HG03196 (cell line): ENCODE measurements around the gene HSFX4.
"Not testable (repeated sequence)": the region's sequence is repeated elsewhere in the genome, so short reads cannot be mapped to it uniquely, and the experiment has no call there.

Experiments used
- ATAC-seq: cut with Tn5 transposase; IDR thresholded peaks from one replicate; pipeline ENCODE4 v1.9.1; 2021; ENCODE audit not compliant: unreplicated experiment

The HSFX4 gene, protein sequence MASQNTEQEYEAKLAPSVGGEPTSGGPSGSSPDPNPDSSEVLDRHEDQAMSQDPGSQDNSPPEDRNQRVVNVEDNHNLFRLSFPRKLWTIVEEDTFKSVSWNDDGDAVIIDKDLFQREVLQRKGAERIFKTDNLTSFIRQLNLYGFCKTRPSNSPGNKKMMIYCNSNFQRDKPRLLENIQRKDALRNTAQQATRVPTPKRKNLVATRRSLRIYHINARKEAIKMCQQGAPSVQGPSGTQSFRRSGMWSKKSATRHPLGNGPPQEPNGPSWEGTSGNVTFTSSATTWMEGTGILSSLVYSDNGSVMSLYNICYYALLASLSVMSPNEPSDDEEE

DNA sequence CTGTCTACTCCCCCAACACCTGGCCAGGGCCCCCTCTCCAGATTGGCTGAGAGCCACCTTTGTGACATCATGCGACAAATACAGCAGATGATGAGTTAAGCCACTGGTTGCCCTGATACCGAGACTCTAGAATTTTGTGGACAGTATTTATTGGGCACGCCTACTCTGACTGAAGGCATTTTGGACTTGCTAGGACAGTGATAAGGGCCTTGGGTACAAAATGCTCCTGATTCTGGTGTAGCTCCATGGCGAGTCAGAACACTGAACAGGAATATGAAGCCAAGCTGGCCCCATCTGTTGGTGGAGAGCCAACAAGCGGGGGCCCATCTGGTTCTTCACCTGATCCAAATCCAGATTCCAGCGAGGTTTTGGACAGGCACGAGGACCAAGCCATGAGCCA, at the start of gene HSFX4:
Gene HSFX4 (plus strand): TSS at position 174 of the 400 bp plus-strand sequence. CDS start 72 bp downstream, at position 246.
- ATAC-seq: not testable (repeated sequence)

DNA sequence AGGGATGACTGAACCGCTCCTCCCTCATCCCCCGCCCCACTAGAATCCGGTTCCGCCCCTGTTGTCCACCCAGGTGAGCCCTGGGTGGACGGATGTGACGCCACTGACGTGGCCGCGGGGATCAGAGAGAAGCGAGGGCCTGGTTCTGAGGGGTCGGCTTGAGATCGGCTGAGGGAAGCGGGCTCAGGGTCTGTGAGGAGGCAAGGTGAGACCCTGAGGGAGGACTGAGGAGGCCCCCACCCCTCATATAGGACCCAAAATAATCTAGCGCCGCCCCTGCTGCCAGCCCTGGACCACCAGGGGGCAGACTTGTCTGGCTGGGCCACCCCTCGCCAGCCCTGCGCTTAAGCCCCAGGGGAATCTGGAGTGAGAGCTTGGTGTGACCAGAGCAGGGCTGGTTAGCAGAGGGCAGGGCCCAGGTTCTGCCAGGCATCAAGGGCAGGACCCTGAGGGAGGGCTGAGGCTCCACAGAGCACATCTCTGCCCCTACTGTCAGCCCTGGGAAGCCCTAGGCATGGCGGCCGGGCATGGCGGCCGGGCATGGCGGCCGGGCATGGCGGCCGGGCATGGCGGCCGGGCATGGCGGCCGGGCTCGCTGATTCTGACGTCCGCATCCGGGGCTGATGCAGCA, 48.2 kb upstream of the HSFX4 start, which contains the start of gene MAGEA8:
Gene MAGEA8 (plus strand): TSS at position 103 of the 631 bp plus-strand sequence. CDS start 3,090 bp downstream, outside the sequence.
- no peak for ATAC-seq

DNA sequence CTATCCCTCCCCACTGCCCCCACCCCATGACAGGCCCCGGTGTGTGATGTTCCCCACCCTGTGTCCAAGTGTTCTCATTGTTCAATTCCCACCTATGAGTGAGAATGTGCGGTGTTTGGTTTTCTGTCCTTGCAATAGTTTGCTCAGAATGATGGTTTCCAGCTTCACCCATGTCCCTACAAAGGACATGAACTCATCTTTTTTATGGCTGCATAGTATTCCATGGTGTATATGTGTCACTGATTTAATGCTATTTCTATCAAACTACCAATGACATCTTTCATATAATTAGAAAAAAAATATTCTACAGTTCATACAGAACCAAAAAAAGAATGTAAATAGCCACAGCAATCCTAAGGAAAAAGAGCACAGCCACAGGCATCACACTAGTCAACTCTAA, 38.5 kb upstream of the HSFX4 start:
- ATAC-seq: not testable (repeated sequence)

DNA sequence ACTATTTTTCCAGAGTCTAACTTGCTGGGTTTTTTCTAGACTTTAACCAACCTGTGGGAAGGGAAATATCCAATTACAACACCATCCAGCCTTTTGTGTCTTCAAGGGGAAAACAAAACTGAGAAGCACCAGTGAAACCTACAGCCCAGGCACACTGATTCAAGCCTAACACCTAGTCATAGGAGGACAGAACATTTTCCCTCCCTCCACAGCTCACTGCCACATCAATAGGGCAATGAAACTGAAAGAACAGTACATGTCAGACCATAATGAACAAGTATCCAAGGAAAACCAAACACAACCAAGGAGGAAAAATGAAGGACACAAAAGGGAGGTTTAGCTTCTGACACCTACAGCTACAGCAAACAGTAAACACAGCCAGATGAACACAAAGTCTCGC, 30.8 kb upstream of the HSFX4 start:
- ATAC-seq: no peak

DNA sequence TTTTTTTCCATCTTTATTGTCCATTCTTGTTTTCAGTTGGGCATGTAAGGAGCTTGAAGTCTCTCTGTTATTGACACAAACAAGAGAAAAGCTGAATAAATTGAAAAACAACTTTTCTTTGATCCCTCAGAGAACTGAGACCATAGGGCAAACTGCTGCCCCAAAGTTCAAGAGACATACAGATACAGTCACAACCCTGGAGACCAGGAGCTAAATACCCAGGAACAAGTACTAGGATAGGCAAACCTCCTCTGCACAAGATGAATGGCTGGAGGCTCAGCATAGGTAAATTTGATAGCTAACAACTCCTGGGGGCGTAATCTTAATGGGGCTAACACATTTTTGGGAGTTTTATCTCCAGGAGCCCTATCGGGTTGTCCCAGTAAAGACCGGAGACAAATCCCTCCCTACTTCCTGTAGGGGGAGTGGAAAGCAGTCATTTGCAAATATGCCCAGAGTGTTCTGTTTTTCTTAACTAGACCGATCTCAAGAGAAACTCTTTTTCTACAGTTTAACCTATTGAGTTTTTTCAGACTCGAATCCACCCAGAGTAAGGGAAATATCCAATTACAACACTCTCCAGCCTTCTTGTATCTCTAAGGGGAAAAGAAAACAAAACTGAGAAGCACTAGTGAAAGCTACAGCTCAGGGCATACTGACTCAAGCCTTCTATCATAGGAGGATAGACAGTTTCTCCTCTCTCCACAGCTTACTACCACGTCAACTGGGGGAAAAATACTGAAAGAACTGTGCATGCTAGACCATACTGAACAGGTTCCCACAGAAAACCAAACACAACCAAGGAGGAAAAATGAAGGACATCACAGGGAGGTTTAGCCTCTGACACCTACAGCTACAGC, 25.3 kb upstream of the HSFX4 start:
- peak; percentile 92 for ATAC-seq

DNA sequence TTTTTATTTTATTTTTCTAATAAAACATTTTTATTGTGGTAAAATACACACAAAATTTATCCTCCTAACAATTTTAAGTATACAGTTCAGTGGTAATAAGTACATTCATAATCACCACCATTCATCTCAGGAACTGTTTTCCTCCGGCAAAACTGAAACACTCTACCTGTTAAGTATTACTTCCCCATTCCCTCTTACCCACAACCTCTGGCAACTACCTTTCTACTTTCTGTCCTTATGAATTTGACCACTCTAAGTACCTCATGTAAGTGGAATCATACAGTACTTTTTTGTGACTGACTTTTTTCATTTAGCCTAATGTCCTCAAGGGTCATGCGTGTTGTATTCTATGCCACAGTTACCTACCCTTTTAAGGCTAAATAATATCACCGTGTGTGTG, 21.1 kb upstream of the HSFX4 start:
- ATAC-seq: peak; percentile 43

DNA sequence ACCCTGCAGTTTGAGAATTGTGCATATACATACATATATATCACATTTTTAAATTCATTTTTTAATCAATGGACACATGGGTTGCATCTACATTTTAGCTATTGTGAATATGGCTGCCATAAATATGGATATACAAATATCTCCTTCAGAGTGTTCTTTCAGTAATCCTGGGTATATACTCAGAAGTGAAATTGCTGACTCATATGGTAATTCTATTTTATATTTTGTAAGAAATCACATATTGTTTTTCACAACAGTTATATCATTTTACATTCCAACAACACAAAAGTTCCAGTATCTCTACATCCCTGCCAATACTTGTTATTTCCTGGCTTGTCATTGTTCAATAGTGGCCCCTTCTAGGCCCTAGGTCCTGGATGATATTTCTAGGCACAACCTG, 20.6 kb upstream of the HSFX4 start:
- no peak for ATAC-seq

DNA sequence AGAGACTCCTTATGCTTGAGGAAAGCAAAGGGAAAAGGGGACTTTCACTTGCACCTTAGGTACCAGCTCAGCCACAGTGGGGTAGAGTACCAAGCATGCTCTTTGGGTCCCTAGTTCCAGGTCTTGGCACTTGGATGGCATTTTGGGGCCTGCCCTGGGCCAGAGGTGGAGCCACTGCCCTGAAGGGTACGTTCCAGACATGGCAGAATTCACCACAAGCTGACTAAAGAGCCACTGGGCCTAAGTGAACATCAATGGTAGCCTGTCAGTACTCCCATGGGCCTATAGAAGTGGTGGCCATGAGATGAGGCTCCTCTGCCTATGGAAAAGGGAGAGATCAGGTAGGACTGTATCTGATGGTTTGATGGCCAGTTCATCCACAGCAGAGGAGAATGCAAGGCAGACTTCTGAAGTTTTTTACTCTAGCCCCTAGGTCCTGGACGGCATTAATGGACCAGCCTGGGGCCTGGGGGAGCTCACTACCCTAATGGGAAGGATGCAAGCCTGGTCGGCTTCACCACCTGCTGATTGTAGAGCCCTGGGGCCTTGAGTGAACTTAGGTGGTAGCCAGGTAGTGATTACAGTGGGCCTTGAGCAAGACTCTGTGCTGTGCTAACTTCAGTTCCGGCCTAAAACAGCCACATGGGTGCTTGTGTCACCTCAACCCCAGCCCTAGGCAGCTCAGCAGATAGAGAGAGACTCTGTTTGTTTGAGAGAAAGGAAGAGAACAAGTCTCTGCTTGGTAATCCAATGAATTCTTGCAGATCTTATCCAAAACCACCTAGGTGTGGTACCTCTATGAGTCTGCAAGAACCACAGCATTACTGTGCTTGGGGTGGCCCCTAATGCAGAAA, 19.8 kb upstream of the HSFX4 start:
- no peak for ATAC-seq

DNA sequence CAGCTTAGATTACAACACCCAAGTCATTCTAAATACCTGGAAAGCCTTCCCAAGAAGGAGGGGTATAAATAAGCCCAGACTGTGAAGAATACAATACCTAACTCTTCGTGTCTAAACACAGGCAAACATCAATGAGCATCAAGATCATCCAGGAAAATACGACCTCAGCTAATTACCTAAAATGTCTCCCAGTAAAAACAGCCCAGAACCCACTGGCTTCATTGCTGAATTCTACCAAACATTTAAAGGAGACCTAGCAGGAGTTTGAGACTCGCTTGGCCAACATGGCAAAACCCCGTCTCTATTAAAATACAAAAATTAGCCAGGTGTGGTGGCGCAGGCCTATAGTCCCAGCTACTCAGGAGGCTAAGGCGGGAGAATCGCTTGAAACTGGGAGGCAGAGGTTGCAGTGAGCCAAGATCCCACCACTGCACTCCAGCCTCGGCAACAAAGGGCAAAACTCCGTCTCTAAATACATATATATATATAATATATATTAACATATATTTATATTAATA, 19.1 kb upstream of the HSFX4 start:
- no peak for ATAC-seq

DNA sequence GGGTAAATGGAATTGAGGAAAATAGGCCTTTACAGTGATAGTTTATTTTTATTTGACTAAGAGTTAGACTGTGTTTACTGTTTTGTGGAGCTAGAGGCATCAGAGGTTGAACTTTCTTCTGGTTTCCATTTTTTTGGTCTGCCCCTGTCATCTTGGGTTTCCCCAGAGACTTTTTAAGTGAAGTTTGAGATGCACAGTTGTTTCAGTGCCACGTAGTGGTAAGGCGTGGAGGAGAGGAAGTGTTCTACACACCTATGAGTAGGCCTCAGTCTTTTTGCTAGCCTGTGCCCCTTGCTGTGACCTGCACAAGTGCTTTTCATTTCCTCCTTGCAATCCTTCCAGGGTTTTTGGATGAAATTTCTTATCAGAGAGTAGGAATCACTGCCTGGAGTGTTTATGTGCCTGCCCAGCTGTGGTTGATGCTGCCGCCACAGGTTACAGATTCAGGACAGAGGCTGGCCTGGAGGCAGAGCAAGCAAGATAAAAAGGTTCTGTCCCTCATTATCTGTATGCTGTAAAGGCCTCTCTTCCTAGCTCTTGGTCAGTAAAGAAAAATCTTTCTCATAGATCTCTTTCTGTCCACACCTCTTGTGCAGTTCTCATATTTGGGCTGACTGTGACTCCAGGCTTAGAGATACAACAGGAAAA, 12.5 kb upstream of the HSFX4 start:
- ATAC-seq: peak; percentile 94

DNA sequence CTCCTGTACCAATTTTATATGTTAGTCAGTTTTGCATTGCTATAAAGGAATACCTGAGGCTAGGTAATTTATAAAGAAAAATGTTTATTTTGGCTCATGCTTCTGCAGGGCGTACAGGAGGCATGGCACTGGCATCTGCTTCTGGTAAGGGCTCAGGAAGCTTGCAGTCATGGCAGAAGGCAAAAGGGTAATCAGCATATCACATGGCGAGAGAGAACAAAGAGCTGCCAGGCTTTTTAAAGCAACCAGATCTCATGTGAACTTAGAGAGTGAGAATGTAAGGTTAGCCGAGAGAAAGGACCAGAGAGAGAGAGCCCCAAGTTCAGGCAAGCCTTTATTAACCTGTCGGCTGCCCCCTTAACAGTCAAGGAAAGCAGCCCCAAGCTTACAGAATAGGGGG, 5.5 kb upstream of the HSFX4 start:
- not testable (repeated sequence) for ATAC-seq

DNA sequence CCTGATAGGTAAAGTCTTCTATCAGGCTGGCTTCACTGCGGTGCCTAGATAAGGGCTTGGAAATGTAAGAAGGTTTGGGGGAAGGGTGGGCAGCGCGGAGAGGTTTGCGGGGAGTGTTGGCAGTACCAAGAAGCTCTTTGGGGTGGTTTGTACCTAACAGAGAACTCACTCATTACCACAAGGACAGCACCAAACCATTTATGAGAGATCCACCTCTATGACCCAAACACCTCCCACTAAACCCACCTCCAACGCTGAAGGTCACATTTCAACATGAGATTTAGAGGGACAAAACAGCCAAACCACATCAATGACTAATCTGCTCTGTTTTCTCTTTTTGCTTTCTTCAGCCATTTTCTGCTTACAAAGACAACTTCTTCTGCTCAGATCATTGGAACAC, 4.9 kb upstream of the HSFX4 start:
- ATAC-seq: not testable (repeated sequence)

DNA sequence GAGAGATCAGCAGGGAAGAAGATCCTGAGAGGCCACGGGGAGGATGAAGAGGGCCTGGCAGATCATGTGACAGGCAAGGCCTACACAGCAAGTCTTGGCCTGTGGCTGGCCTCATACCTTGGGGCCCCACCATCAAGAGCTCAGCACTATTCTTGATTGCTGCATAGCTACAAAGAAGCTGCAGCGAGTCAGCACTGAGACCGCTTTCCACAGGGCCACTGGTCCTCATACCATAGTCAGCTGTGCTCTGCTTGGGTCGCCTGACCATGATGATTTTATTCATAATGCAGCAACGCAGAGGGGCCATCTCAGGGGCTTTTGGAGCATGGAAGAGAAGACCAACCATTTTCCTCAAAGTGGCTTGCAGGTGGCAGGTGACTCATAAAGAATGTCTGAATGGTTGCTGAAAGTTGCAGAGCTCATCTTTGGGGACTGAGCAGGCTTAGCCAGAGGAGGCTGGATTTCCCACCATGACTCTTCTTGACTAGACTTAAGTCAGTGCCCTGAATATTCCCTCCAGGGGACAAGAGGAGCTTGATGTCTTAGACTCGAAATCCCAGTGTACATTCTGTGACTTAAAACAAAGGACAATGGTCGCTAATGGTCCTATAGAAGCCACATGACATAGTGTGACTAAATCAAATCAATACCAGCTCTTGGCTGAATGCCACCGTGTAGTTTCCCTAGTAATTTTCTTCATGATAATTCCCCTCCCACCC, 2.0 kb upstream of the HSFX4 start:
- ATAC-seq: peak; percentile 39

DNA sequence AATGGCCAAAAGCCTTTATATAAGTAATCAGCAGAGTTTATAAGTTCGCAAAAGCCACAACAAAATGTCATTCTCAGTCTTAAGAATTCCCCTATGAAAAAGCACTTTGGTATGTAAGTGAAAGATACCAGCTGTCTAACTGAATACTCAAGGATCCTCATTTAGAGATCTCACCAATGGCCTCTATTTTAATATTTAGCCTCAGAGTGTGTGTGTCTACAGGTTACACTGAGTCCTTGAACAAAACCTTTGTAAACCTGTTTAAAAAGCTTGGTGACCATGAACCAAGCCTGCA, 1.5 kb upstream of the HSFX4 start:
- ATAC-seq: peak; percentile 18

DNA sequence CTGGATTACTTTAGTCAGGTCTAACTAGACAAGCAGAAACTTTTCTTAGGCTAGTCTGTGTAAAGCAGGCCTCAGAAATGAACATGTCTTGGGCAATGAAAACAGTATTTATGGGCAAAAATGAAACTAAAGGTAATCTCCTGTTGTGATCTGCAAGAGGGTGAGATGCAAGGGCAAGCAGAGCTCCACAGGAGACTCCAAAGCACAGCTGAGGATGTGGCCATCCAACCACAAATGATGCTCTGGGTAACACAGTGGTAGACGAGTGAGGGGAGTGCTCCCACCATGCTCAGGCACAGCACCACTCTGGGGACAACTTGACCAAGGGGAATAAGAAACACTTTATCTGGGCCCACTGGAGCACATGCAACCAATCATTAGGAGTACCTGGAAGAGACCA, 738 bp upstream of the HSFX4 start:
- ATAC-seq: not testable (repeated sequence)

DNA sequence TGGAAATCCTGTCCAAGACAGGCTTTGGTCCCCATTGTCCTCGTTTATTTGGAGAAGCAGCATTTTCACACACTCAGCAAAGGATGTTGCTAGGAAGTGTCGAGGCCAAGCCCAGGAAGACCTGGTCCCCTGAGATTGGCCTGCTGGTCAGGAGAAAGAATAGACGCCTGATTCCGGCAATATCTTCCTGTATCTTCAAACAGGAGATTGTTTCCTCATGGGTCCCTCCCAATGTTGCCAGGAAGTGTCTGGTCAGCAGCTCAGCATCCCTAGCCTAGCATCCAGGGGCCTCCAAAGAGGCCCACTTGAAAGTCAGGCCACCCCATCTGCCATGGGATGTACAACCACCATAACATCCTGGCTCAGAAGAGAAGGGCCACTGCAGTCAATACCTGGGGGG, 2.0 kb downstream of the HSFX4 start:
- not testable (repeated sequence) for ATAC-seq

DNA sequence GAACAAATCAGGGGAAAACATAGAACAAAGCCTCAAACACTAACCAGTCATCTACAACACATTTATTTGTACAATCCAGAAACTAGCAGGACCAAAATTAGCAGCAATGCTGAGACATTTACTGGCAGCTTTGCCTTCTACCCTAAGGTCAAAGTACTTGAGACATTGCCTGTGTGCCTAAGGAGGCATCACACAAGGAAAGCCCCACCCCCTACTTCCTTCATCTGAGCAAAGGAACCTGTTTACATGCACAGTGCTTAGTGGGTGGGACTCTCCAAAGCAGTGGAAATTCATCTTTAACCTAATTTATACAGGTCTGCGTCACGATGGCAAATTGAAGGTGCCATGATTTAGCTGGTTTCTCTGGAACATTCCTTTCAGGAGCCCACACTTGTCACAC, 2.8 kb downstream of the HSFX4 start:
- not testable (repeated sequence) for ATAC-seq

DNA sequence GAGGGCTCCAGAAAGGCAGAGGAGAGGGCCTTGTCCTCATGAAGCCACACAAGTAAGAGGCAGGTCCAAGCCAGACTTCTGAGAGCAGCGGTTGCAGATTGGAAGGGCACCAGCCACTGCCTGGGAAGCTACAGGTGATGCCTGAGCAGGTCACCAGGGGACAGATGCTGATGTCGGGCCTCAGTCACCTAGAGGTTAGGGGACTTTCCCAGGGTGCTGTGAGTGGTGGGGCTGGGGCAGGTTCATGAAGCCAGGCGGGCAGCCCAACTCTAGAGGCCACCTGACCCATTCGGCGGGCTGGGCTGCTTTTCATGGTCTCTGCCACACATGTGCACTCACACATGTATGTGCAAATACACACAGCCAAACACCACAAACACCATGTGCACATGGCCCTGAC, 3.6 kb downstream of the HSFX4 start:
- not testable (repeated sequence) for ATAC-seq

DNA sequence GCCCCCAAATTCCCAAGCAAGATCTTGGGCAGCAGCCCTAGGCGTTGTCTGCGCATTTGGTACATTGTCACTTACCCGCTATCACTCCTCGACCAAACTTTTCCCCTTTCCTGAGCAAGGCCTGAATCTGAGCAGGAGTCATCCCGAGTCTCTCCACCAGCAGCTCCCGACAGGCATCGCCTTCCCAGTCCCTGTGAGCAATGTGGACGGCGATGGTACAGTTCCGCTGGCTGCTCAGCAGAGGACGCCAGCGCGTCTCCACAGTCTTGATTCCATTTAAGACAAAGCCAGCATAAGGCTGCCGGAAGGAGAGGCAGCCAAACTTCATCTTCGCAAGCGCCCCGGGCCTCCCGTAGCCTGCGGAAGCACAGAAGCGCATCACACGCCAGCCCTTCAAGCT, 4.2 kb downstream of the HSFX4 start:
- not testable (repeated sequence) for ATAC-seq
